C4-2B (cell line): ENCODE data around the gene P2RX1.

Experiments used
- CTCF ChIP-seq: fragments of 450-650 bp; conservative IDR thresholded peaks from 2 replicates; pipeline ENCODE4 v1.5.1; 2017; ENCODE audit warnings: mild to moderate bottlenecking
- ZFX ChIP-seq: fragments of 450-650 bp; IDR thresholded peaks from 2 replicates; pipeline ENCODE4 v1.6.1; 2017

GRCh38 chr17:3959295-3959899 is 43.1 kb upstream of the P2RX1 start:
- TF ChIP-seq CTCF (no peak), ZFX (no peak)
